Caco-2 (cell line): ENCODE results near the gene CINP. TPM values are rescaled to one million over a fixed set of nuclear protein-coding genes. Genes with fewer than 3 reads are reported as not detected.
"Not testable (repeated sequence)": the region's sequence is repeated elsewhere in the genome, so short reads cannot be mapped to it uniquely, and the experiment has no call there.

Experiments used
- BruUV-seq: library from RNA; stranded (reverse); fragments of 400-500 nt; replicated peaks from 2 replicates; lab custom pipeline; 2021; lab: Mats Ljungman, UMichigan
- CTCF ChIA-PET: fragments of 300-600 bp; sonication (Branson Sonifier 250); formaldehyde crosslinking; loops from one replicate; lab custom pipeline; 2022; ENCODE audit warnings: antibody characterized with exemption; lab: Charles Lee
- POLR2A ChIA-PET: fragments of 300-600 bp; sonication (Branson Sonifier 250); formaldehyde crosslinking; loops from one replicate; lab custom pipeline; 2022; ENCODE audit warnings: antibody characterized with exemption; lab: Charles Lee
- DNase-seq, 2 experiments: peaks; one replicate each; pipeline versions ENCODE4 v3.0.0 to v3.0.0-alpha.2; 2020 to 2022
- H3K27me3 ChIP-seq: replicated peaks from 2 replicates; pipeline ENCODE4 v1.6.0; 2011; ENCODE audit warnings: low read length; ENCODE audit not compliant: control insufficient read depth, insufficient read depth
- H3K36me3 ChIP-seq: 2 replicates; pipeline ENCODE4 v1.5.1; 2011; ENCODE audit warnings: low read length; ENCODE audit not compliant: control insufficient read depth, insufficient read depth
- H3K4me1 ChIP-seq: fragments of 250-450 bp; sonication (Bioruptor Pico); 2 replicates; pipeline ENCODE4 v1.5.1; 2020; ENCODE audit warnings: mild to moderate bottlenecking
- H3K4me3 ChIP-seq: 2 replicates; pipeline ENCODE4 v1.5.1; 2011; ENCODE audit warnings: low read depth, mild to moderate bottlenecking, control low read depth, low read length
- H3K9me3 ChIP-seq: fragments of 250-450 bp; sonication (Bioruptor Pico); 2 replicates; pipeline ENCODE4 v1.5.1; 2020; ENCODE audit warnings: mild to moderate bottlenecking, moderate library complexity
- H3K27ac Mint-ChIP-seq: one replicate; pipeline ENCODE4 v1.8.0; 2022; ENCODE audit warnings: mixed read lengths; ENCODE audit not compliant: unreplicated experiment
- H3K27me3 Mint-ChIP-seq: one replicate; pipeline ENCODE4 v1.8.0; 2022; ENCODE audit warnings: mixed read lengths; ENCODE audit not compliant: insufficient read depth, unreplicated experiment
- H3K36me3 Mint-ChIP-seq: one replicate; pipeline ENCODE4 v1.8.0; 2022; ENCODE audit warnings: mild to moderate bottlenecking, mixed read lengths; ENCODE audit not compliant: insufficient read depth, unreplicated experiment
- H3K4me1 Mint-ChIP-seq: one replicate; pipeline ENCODE4 v1.8.0; 2022; ENCODE audit warnings: low read depth, mixed read lengths; ENCODE audit not compliant: unreplicated experiment
- H3K4me3 Mint-ChIP-seq: one replicate; pipeline ENCODE4 v1.8.0; 2022; ENCODE audit warnings: mild to moderate bottlenecking, moderate library complexity, mixed read lengths; ENCODE audit not compliant: unreplicated experiment
- H3K9me3 Mint-ChIP-seq: one replicate; pipeline ENCODE4 v1.8.0; 2022; ENCODE audit warnings: mixed read lengths; ENCODE audit not compliant: unreplicated experiment
- intact Hi-C: fragments of 100-400 bp; cut with micrococcal nuclease; formaldehyde crosslinking; loops from one replicate; pipeline ENCODE4 v1.10.0; 2022; ENCODE audit not compliant: unreplicated experiment
- total RNA-seq: library from RNA; stranded (reverse); gene quantifications from 2 replicates; pipeline ENCODE4 v1.2.3, GENCODE V29; 2022
- TF ChIP-seq, protein P1 (sequence below), 2 experiments: fragments of 200-600 bp in 1 of 2; IDR thresholded peaks; 1 replicate in 1 of 2; 2 replicates in 1 of 2; pipeline versions ENCODE4 v1.5.1 to v1.8.0; 2011 to 2022; ENCODE audit warnings: antibody characterized with exemption in 1 of 2, control low read depth in 1 of 2, inconsistent platforms in 1 of 2, low read depth in 1 of 2, low read length in 1 of 2, mild to moderate bottlenecking in 1 of 2, moderate library complexity in 1 of 2; ENCODE audit not compliant: insufficient read depth in 1 of 2, severe bottlenecking in 1 of 2, unreplicated experiment in 1 of 2

CINP gene
- total RNA-seq, 1 experiment from 2014 or later: 38.9 TPM

GRCh38 chr14:102356280-102356679 is 6.4 kb downstream of the CINP start:
- H3K27me3 ChIP-seq: no peaks in the 10 kb centered on the region
- H3K4me1 ChIP-seq: no peaks in the 10 kb centered on the region
- Mint-ChIP-seq H3K4me1 (no peaks in the 10 kb centered on the region), H3K36me3 (peaks cover 11% of the 10 kb centered on the region), H3K9me3 (no peaks in the 10 kb centered on the region), H3K27ac (no peak overlapping the region), H3K27me3 (no peaks in the 10 kb centered on the region), H3K4me3 (no peak overlapping the region)
- intact Hi-C loops: no loop called here
- no TSS peak for BruUV-seq
- CTCF ChIA-PET: no interaction called here
- no peaks in the 10 kb centered on the region for H3K9me3 ChIP-seq
- H3K36me3 ChIP-seq: no peaks in the 10 kb centered on the region
- DNase-seq: no peak
- POLR2A ChIA-PET: no interaction called here
- no peak overlapping the region for H3K4me3 ChIP-seq
- TF ChIP-seq, protein P1, sequence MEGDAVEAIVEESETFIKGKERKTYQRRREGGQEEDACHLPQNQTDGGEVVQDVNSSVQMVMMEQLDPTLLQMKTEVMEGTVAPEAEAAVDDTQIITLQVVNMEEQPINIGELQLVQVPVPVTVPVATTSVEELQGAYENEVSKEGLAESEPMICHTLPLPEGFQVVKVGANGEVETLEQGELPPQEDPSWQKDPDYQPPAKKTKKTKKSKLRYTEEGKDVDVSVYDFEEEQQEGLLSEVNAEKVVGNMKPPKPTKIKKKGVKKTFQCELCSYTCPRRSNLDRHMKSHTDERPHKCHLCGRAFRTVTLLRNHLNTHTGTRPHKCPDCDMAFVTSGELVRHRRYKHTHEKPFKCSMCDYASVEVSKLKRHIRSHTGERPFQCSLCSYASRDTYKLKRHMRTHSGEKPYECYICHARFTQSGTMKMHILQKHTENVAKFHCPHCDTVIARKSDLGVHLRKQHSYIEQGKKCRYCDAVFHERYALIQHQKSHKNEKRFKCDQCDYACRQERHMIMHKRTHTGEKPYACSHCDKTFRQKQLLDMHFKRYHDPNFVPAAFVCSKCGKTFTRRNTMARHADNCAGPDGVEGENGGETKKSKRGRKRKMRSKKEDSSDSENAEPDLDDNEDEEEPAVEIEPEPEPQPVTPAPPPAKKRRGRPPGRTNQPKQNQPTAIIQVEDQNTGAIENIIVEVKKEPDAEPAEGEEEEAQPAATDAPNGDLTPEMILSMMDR (IDR thresholded peaks at IDR 0.05; ENCODE audit: insufficient read depth in 1 of 2, low read depth in 1 of 2, low read length in 1 of 2, severe bottlenecking in 1 of 2, unreplicated experiment in 1 of 2): no peak

DNA sequence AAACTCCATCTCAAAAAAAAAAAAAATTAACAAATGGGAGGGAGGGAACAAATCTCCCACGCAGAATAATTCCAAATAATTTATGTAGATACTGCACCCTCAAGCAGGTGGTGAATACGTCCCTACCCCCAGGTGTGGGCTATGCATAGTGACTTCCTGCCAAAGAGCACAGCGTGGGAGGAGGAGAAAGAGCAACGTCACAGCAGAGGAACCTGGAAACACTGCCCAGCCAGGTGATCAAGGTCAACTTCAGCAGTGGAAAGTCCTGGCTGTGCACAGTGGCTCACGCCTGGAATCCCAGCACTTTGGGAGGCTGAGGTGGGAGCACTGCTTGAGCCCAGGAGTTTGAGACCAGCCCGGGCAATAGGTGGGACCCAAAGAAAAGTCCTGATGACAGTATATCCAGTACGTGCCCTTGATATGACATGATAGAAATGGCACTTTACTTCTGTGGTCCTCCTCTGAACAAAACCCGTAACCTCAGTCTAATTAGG is 9.5 kb downstream of the CINP start:
- Mint-ChIP-seq H3K9me3 (no peaks in the 10 kb centered on the region), H3K27ac (no peak overlapping the region), H3K36me3 (peaks cover 22% of the 10 kb centered on the region), H3K27me3 (no peaks in the 10 kb centered on the region), H3K4me3 (no peak overlapping the region), H3K4me1 (no peaks in the 10 kb centered on the region)
- TF ChIP-seq, protein P1 (IDR thresholded peaks at IDR 0.05; ENCODE audit: insufficient read depth in 1 of 2, low read depth in 1 of 2, low read length in 1 of 2, severe bottlenecking in 1 of 2, unreplicated experiment in 1 of 2): no peak
- POLR2A ChIA-PET: no interaction called here
- Histone ChIP-seq H3K4me1 (no peaks in the 10 kb centered on the region), H3K36me3 (no peaks in the 10 kb centered on the region), H3K27me3 (no peaks in the 10 kb centered on the region), H3K9me3 (no peaks in the 10 kb centered on the region), H3K4me3 (no peak overlapping the region)
- intact Hi-C loops: no loop called here
- no TSS peak for BruUV-seq
- no peak for DNase-seq
- CTCF ChIA-PET: no interaction called here

DNA sequence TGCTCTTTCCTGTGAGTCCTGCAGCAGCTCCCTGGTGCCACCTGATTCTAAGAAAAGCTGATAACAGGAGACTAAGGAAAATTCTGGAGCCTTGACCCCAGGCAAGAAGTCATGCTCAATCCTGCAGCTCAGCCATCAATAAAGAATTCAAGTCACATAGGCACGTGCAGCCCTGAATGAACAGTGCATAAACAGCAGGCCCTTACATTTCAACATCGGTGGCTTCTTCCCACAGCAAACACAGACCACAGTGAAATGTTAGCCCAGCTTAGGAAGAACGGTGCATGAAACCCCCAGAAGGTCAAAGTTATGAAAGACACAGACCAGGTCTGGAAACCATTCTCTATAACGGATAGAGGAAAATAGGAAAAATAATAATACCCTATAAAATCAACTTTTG is 10.5 kb downstream of the CINP start:
- no peak for DNase-seq
- Mint-ChIP-seq H3K27ac (no peak overlapping the region), H3K9me3 (no peaks in the 10 kb centered on the region), H3K27me3 (no peaks in the 10 kb centered on the region), H3K4me1 (no peaks in the 10 kb centered on the region), H3K36me3 (peaks cover 26% of the 10 kb centered on the region), H3K4me3 (no peak overlapping the region)
- H3K27me3 ChIP-seq: no peaks in the 10 kb centered on the region
- no TSS peak for BruUV-seq
- no peaks in the 10 kb centered on the region for H3K36me3 ChIP-seq
- H3K4me3 ChIP-seq: no peak overlapping the region
- CTCF ChIA-PET: no interaction called here
- intact Hi-C loops: no loop called here
- TF ChIP-seq, protein P1 (IDR thresholded peaks at IDR 0.05; ENCODE audit: insufficient read depth in 1 of 2, low read depth in 1 of 2, low read length in 1 of 2, severe bottlenecking in 1 of 2, unreplicated experiment in 1 of 2): no peak
- H3K9me3 ChIP-seq: no peaks in the 10 kb centered on the region
- H3K4me1 ChIP-seq: no peaks in the 10 kb centered on the region
- POLR2A ChIA-PET: no interaction called here

GRCh38 chr14:102351593-102351992 is 11.1 kb downstream of the CINP start:
- CTCF ChIA-PET, H3K4me3 Mint-ChIP-seq, intact Hi-C loops: not testable (repeated sequence)

More at GRCh38 chr14:102351593-102351992, 11.1 kb downstream of the CINP start:
- H3K36me3 ChIP-seq, H3K4me1 Mint-ChIP-seq, POLR2A ChIA-PET, H3K27ac Mint-ChIP-seq, H3K9me3 Mint-ChIP-seq, H3K9me3 ChIP-seq, DNase-seq, H3K27me3 ChIP-seq, H3K4me1 ChIP-seq, H3K27me3 Mint-ChIP-seq, BruUV-seq, H3K4me3 ChIP-seq: not testable (repeated sequence)
- H3K36me3 Mint-ChIP-seq: peaks cover 26% of the 10 kb centered on the region
